Urinary bladder (tissue), 4 donors: ENCODE data around the gene SOCS3. TPM values are rescaled to one million over a fixed set of nuclear protein-coding genes. Genes with fewer than 3 reads are reported as not detected.

Experiments used
- DNase-seq: peaks from one replicate; pipeline ENCODE4 v3.0.0-alpha.2; 2015; ENCODE audit errors: extremely low spot score
- H3K27ac ChIP-seq: one replicate; pipeline ENCODE4 v1.5.1; 2013; ENCODE audit warnings: low read depth, mild to moderate bottlenecking, moderate library complexity
- H3K36me3 ChIP-seq: one replicate; pipeline ENCODE4 v1.6.1; 2013; ENCODE audit warnings: mild to moderate bottlenecking, moderate library complexity; ENCODE audit not compliant: insufficient read depth
- H3K4me1 ChIP-seq: one replicate; pipeline ENCODE4 v1.6.1; 2013; ENCODE audit warnings: mild to moderate bottlenecking, moderate library complexity; ENCODE audit not compliant: insufficient read depth
- H3K4me3 ChIP-seq: one replicate; pipeline ENCODE4 v1.5.1; 2013; ENCODE audit warnings: low read depth, low read length
- WGBS: extraction: QIAGEN DNeasy Blood & Tissue Kit; methylation state at CpG from one replicate; pipeline ENCODE4 v1.1.7; 2013; 5-methylcytosine and 5-hydroxymethylcytosine counted together
- polyA plus RNA-seq: library from polyadenylated mRNA; stranded (reverse); fragments of 200-250 nt; gene quantifications from one replicate; pipeline ENCODE4 v1.2.3, GENCODE V29; 2013
- total RNA-seq: library from RNA; depleted of rRNA; stranded (reverse); fragments of >200 nt; gene quantifications from one replicate; pipeline ENCODE4 v1.2.3, GENCODE V29; 2014
- donor health status: healthy with polysubstance abuse.
- donor health status: healthy.

Gene SOCS3
- total and polyA plus RNA-seq, 2 donors, result 16.5 to 152 TPM

GRCh38 chr17:78381601-78382232, 21.8 kb upstream of the SOCS3 start:
- Histone ChIP-seq H3K36me3 (no peaks in the 10 kb centered on the region), H3K4me1 (no peaks in the 10 kb centered on the region), H3K27ac (no peak overlapping the region), H3K4me3 (no peak overlapping the region)
- no peak for DNase-seq
- WGBS, result 61% methylated on average over 12 of the region's 12 CpGs

GRCh38 chr17:78380370-78380769, 20.5 kb upstream of the SOCS3 start:
- H3K27ac ChIP-seq, result no peak overlapping the region
- no peak overlapping the region for H3K4me3 ChIP-seq
- 86% methylated on average over 5 of the region's 5 CpGs for WGBS
- no peaks in the 10 kb centered on the region for H3K36me3 ChIP-seq
- no peaks in the 10 kb centered on the region for H3K4me1 ChIP-seq
- no peak for DNase-seq

GRCh38 chr17:78379131-78379491, 19.2 kb upstream of the SOCS3 start:
- Histone ChIP-seq H3K27ac (peak overlapping the region; percentile 85), H3K4me3 (peak overlapping the region; percentile 88), H3K4me1 (no peaks in the 10 kb centered on the region), H3K36me3 (no peaks in the 10 kb centered on the region)
- WGBS, result 6% methylated on average over 7 of the region's 7 CpGs
- no peak for DNase-seq

GRCh38 chr17:78378225-78379130, 18.6 kb upstream of the SOCS3 start, which contains the start of gene PGS1:
Gene PGS1, plus strand, starts transcription at chr17:78378649. Its CDS starts 17 bp downstream, at chr17:78378666.
- Histone ChIP-seq H3K36me3 (no peaks in the 10 kb centered on the region), H3K4me1 (no peaks in the 10 kb centered on the region), H3K27ac (peak within 1 kb of the TSS; percentile 85), H3K4me3 (peak within 1 kb of the TSS; percentile 88)
- DNase-seq, result no peak
- WGBS, result 1% methylated on average over 89 of the region's 89 CpGs

- H3K4me3 ChIP-seq, result peak overlapping the region; percentile 88
- WGBS, result 50% methylated on average over 14 of the region's 14 CpGs
These were observed 18.0 kb upstream of the SOCS3 start for GRCh38 chr17:78377858-78378224.

DNA sequence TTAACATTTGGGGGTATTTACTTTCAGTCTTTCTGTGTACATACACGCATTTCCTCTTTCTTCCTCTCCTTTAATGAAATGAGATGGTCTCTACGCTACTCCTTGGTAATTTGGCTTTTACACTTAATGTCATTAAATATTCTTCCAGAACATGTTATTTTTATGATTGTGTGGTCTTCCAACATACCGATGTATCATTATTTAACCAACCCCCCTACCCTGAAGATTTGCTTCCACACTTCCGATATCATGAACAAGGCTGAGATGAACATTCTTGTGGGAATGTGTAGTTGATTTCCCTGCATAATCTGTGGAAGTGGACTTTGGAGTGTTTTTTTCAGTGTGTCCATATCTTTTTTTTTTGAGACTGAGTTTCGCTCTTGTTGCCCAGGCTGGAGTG, 16.3 kb upstream of the SOCS3 start:
- WGBS, result 86% methylated on average over 5 of the region's 5 CpGs
- DNase-seq, result no peak
- Histone ChIP-seq H3K4me3 (no peak overlapping the region), H3K4me1 (no peaks in the 10 kb centered on the region), H3K36me3 (no peaks in the 10 kb centered on the region), H3K27ac (no peak overlapping the region)

More at GRCh38 chr17:78377858-78378224, 18.0 kb upstream of the SOCS3 start:
- no peaks in the 10 kb centered on the region for H3K4me1 ChIP-seq
- peak overlapping the region; percentile 85 for H3K27ac ChIP-seq
- H3K36me3 ChIP-seq, result no peaks in the 10 kb centered on the region
- DNase-seq, result no peak

DNA sequence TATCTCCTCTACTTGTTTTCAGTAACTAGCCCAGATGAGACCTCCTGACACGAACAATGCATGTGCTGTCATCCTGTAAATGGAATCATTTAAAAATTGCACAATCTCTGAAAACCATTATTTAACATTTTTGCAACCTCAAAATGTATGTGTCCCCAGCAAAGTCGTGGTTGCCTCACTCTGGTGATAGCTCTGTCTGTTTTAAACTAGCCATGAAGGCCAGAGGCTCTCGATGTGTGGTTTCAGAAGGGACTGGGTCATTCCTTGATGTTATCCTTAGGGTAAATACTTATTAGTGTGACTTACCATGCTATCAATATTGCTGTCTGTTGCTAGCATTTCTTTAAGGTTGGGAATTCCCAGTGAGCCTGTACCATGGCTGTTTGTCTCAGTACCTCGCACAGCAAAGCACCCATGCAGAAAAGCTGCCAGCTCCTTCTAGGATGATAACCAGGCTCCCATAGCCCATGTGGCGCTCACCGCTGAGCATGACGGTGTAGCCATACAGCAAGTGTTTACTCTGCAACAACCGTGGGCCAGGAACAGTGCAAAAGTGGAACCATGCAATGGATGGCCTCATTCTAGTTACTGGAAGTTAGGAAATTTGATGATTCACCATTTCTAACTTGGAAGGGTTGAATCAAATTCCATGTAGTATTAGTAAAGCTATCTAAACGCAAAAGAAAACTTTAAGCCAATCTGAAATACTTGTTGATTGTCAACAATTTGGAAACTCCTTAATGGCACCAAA, 15.7 kb upstream of the SOCS3 start:
- no peak for DNase-seq
- Histone ChIP-seq H3K27ac (no peak overlapping the region), H3K36me3 (no peaks in the 10 kb centered on the region), H3K4me1 (no peaks in the 10 kb centered on the region), H3K4me3 (no peak overlapping the region)
- WGBS, result 52% methylated on average over 9 of the region's 9 CpGs

DNA sequence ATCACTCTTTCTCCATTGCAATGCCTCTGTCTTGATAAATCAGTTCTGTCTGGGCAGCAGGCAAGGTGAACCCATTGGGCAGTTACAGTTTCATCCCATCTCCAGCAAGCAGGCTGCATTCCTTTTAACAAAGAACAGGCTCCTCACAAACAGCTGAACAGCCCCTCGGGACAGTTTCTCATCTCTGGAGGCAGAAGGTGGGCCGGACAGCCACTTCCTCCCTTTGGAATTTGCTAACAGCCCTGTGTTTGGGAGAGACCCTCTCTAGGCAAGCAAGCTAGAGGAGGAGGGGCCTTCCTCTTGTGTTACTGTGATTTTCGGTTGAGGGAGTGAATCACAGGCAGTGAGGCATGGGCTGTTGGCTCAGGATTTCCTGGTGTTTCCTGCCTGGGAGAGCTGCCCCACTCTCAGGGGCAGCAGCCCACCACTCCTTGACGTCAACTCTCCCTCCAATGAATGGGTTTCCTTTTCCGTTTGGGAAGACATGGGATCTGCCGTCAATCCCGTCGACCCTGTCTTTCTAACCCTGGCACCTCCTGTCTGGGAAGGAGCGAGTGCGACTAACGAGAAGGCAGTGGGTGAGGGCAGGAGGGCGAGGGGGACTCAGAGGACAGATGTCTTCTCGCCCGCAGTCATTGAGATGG, 14.9 kb upstream of the SOCS3 start:
- H3K36me3 ChIP-seq, result no peaks in the 10 kb centered on the region
- 53% methylated on average over 14 of the region's 14 CpGs for WGBS
- no peak overlapping the region for H3K4me3 ChIP-seq
- no peak for DNase-seq
- H3K4me1 ChIP-seq, result no peaks in the 10 kb centered on the region
- H3K27ac ChIP-seq, result no peak overlapping the region

- Histone ChIP-seq H3K4me3 (no peak overlapping the region), H3K36me3 (no peaks in the 10 kb centered on the region), H3K4me1 (no peaks in the 10 kb centered on the region), H3K27ac (no peak overlapping the region)
- 68% methylated on average over 6 of the region's 6 CpGs for WGBS
- DNase-seq, result no peak
These were observed 14.3 kb upstream of the SOCS3 start for GRCh38 chr17:78374189-78374588.

- Histone ChIP-seq H3K36me3 (no peaks in the 10 kb centered on the region), H3K4me3 (no peak overlapping the region), H3K4me1 (no peaks in the 10 kb centered on the region), H3K27ac (no peak overlapping the region)
- DNase-seq, result no peak
- WGBS, result 59% methylated on average over 5 of the region's 5 CpGs
These were observed 13.0 kb upstream of the SOCS3 start for GRCh38 chr17:78372841-78373240.

DNA sequence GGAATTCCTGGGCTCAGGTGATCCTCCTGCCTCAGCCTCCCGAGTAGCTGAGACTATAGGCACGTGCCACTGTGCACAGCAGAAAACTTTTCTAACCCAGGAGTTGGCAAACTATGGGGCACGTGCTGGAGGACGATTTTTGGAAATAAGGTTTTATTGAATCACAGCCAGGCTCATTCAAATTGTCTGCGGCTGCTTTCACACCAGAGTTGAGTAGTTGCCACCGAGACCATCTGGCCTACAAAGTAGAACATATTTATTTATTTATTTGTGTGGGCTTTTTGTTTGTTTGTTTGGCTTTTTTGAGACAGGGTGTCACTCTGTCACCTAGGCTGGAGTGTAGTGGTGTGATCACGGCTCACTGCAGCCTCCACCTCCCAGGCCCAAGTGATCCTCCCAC, 11.2 kb upstream of the SOCS3 start:
- 86% methylated on average over 7 of the region's 7 CpGs for WGBS
- no peaks in the 10 kb centered on the region for H3K4me1 ChIP-seq

DNA sequence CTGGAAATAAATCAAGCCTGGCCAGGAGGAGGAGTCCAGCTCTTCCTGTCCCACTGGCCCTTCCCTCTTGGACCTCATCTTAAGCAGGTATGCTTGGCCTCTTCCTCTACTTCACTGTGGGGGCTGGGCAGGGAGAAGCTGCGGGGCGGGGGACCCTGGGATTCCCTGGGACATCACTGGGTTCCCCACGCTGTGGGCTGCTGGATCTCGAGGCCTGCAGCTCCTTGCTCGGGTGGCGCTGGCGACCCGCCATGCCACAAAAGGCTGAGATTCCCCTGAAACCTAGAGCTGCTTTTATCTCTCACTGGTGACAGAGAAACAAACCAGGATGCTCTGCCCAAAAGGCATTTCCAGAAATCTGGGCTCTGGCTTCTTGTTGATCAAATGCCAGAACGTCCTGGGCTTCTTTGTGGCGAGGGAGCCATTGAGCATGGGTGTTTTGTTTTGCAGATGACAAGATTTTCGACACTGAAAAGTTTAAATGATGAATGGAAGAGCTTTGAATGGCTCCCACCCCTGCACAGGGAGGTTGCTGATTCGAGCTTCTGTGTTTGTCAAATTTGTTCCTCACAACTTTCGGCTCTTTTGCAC, 10.0 kb upstream of the SOCS3 start:
- H3K4me1 ChIP-seq, result no peaks in the 10 kb centered on the region
- no peak overlapping the region for H3K4me3 ChIP-seq
- 54% methylated on average over 13 of the region's 13 CpGs for WGBS
- no peak for DNase-seq
- no peaks in the 10 kb centered on the region for H3K36me3 ChIP-seq
- H3K27ac ChIP-seq, result no peak overlapping the region

More for the DNA sequence above, 11.2 kb upstream of the SOCS3 start:
- DNase-seq, result no peak
- Histone ChIP-seq H3K36me3 (no peaks in the 10 kb centered on the region), H3K27ac (no peak overlapping the region), H3K4me3 (no peak overlapping the region)
